Activated CD4-positive, alpha-beta T cell treated with anti-CD3 and anti-CD28 coated beads, Interleukin-2, amount 10 ng/mL, durations not matched to agents 7 days and 5 days (primary cell): ENCODE results near the gene SEMA5B. TPM values are rescaled to one million over a fixed set of nuclear protein-coding genes. Genes with fewer than 3 reads are reported as not detected.

Experiments used
- CTCF ChIA-PET: fragments of 350-600 bp; sonication (Branson Sonifier 250); formaldehyde crosslinking; loops from one replicate; lab custom pipeline; 2021; ENCODE audit warnings: antibody characterized with exemption; lab: Charles Lee
- POLR2A ChIA-PET: fragments of 350-600 bp; sonication (Branson Sonifier 250); formaldehyde crosslinking; loops from one replicate; lab custom pipeline; 2021; ENCODE audit warnings: antibody characterized with exemption; lab: Charles Lee
- DNase-seq: peaks from one replicate; pipeline ENCODE4 v3.0.0-alpha.2; 2020
- H3K27ac Mint-ChIP-seq: one replicate; pipeline ENCODE4 v1.8.0; 2021; ENCODE audit warnings: mild to moderate bottlenecking, moderate library complexity, mixed read lengths
- H3K27me3 Mint-ChIP-seq: one replicate; pipeline ENCODE4 v1.8.0; 2021; ENCODE audit warnings: mixed read lengths
- H3K36me3 Mint-ChIP-seq: one replicate; pipeline ENCODE4 v1.8.0; 2021; ENCODE audit warnings: low read depth, mixed read lengths
- H3K4me1 Mint-ChIP-seq: one replicate; pipeline ENCODE4 v1.8.0; 2021; ENCODE audit warnings: mixed read lengths
- H3K4me3 Mint-ChIP-seq: one replicate; pipeline ENCODE4 v1.8.0; 2021; ENCODE audit warnings: mild to moderate bottlenecking, moderate library complexity, mixed read lengths
- H3K9me3 Mint-ChIP-seq: one replicate; pipeline ENCODE4 v1.8.0; 2021; ENCODE audit warnings: mixed read lengths
- total RNA-seq, 2 experiments: library from RNA; stranded (reverse); gene quantifications; one replicate each; pipeline ENCODE4 v1.2.3, GENCODE V29; 2021

SEMA5B gene
- total RNA-seq, 2 experiments from 2014 or later = not detected

GRCh38 chr3:122890077-122890719, 137.4 kb downstream of the SEMA5B start:
- H3K27ac Mint-ChIP-seq = peak overlapping the region; percentile 12
- H3K4me3 Mint-ChIP-seq = no peak overlapping the region
- ChIA-PET POLR2A (no interaction called here), CTCF (interaction anchor here (0.7 to 1.2 kb wide), 2 partner anchors 53 to 78 kb away, joined by 3 to 4 read pairs; no protein-coding TSS in a partner anchor)
- H3K36me3 Mint-ChIP-seq = no peaks in the 10 kb centered on the region
- peaks cover 2% of the 10 kb centered on the region for H3K27me3 Mint-ChIP-seq
- DNase-seq = peak; percentile 29
- H3K4me1 Mint-ChIP-seq = peaks cover 32% of the 10 kb centered on the region
- H3K9me3 Mint-ChIP-seq = no peaks in the 10 kb centered on the region

GRCh38 chr3:122886946-122887345, 140.6 kb downstream of the SEMA5B start:
- Mint-ChIP-seq H3K27ac (no peak overlapping the region), H3K27me3 (no peaks in the 10 kb centered on the region), H3K4me3 (no peak overlapping the region), H3K4me1 (peaks cover 16% of the 10 kb centered on the region), H3K9me3 (no peaks in the 10 kb centered on the region), H3K36me3 (no peaks in the 10 kb centered on the region)
- CTCF ChIA-PET = interaction anchor here (0.6 kb wide), 1 partner anchor 12 kb away, joined by 4 read pairs; no protein-coding TSS in a partner anchor
- POLR2A ChIA-PET = no interaction called here
- no peak for DNase-seq

GRCh38 chr3:122886251-122886650, 141.3 kb downstream of the SEMA5B start:
- Mint-ChIP-seq H3K36me3 (no peaks in the 10 kb centered on the region), H3K9me3 (no peaks in the 10 kb centered on the region), H3K27me3 (no peaks in the 10 kb centered on the region), H3K4me3 (no peak overlapping the region), H3K4me1 (peaks cover 16% of the 10 kb centered on the region), H3K27ac (no peak overlapping the region)
- CTCF ChIA-PET = interaction anchor here (0.5 to 1.1 kb wide), 2 partner anchors 19 to 54 kb away, joined by 3 to 4 read pairs; no protein-coding TSS in a partner anchor
- POLR2A ChIA-PET = no interaction called here
- no peak for DNase-seq

- no peaks in the 10 kb centered on the region for H3K36me3 Mint-ChIP-seq
- no peak overlapping the region for H3K4me3 Mint-ChIP-seq
- no peak overlapping the region for H3K27ac Mint-ChIP-seq
- POLR2A ChIA-PET = no interaction called here
- CTCF ChIA-PET = no interaction called here
- H3K4me1 Mint-ChIP-seq = peaks cover 2% of the 10 kb centered on the region
- no peaks in the 10 kb centered on the region for H3K9me3 Mint-ChIP-seq
- no peak for DNase-seq
- H3K27me3 Mint-ChIP-seq = no peaks in the 10 kb centered on the region
Measured at GRCh38 chr3:122882361-122882947, 145.1 kb downstream of the SEMA5B start.

- H3K4me1 Mint-ChIP-seq = peaks cover 7% of the 10 kb centered on the region
- POLR2A ChIA-PET = no interaction called here
- H3K9me3 Mint-ChIP-seq = peaks cover under 1% of the 10 kb centered on the region
- no peak overlapping the region for H3K27ac Mint-ChIP-seq
- peaks cover under 1% of the 10 kb centered on the region for H3K36me3 Mint-ChIP-seq
- no peaks in the 10 kb centered on the region for H3K27me3 Mint-ChIP-seq
- CTCF ChIA-PET = no interaction called here
- no peak for DNase-seq
- no peak overlapping the region for H3K4me3 Mint-ChIP-seq
Measured at GRCh38 chr3:122880624-122881023, 146.9 kb downstream of the SEMA5B start.

GRCh38 chr3:122880173-122880572, 147.4 kb downstream of the SEMA5B start:
- Mint-ChIP-seq H3K9me3 (peaks cover 2% of the 10 kb centered on the region), H3K36me3 (peaks cover 5% of the 10 kb centered on the region), H3K27ac (no peak overlapping the region), H3K4me1 (peaks cover 11% of the 10 kb centered on the region), H3K4me3 (no peak overlapping the region), H3K27me3 (no peaks in the 10 kb centered on the region)
- ChIA-PET POLR2A (no interaction called here), CTCF (no interaction called here)
- no peak for DNase-seq

GRCh38 chr3:122875547-122876127, 151.9 kb downstream of the SEMA5B start:
- H3K27me3 Mint-ChIP-seq = no peaks in the 10 kb centered on the region

GRCh38 chr3:122873741-122874515, 153.6 kb downstream of the SEMA5B start:
- no peak overlapping the region for H3K4me3 Mint-ChIP-seq
- CTCF ChIA-PET = no interaction called here
- no peaks in the 10 kb centered on the region for H3K27me3 Mint-ChIP-seq
- H3K9me3 Mint-ChIP-seq = peaks cover 5% of the 10 kb centered on the region
- H3K36me3 Mint-ChIP-seq = peaks cover 11% of the 10 kb centered on the region
- no peak overlapping the region for H3K27ac Mint-ChIP-seq
- POLR2A ChIA-PET = no interaction called here
- DNase-seq = no peak
- peaks cover 16% of the 10 kb centered on the region for H3K4me1 Mint-ChIP-seq

More at GRCh38 chr3:122875547-122876127, 151.9 kb downstream of the SEMA5B start:
- peaks cover 11% of the 10 kb centered on the region for H3K36me3 Mint-ChIP-seq
- ChIA-PET POLR2A (no interaction called here), CTCF (interaction anchor here (0.6 kb wide), 1 partner anchor 12 kb away, joined by 4 read pairs; no protein-coding TSS in a partner anchor)
- DNase-seq = no peak
- peaks cover 5% of the 10 kb centered on the region for H3K9me3 Mint-ChIP-seq
- H3K4me1 Mint-ChIP-seq = peaks cover 16% of the 10 kb centered on the region
- no peak overlapping the region for H3K4me3 Mint-ChIP-seq
- no peak overlapping the region for H3K27ac Mint-ChIP-seq

- H3K4me1 Mint-ChIP-seq = no peaks in the 10 kb centered on the region
- ChIA-PET POLR2A (no interaction called here), CTCF (interaction anchor here (0.5 kb wide), 1 partner anchor 349 kb away, joined by 4 read pairs; no protein-coding TSS in a partner anchor)
- no peak for DNase-seq
- H3K27me3 Mint-ChIP-seq = no peaks in the 10 kb centered on the region
- H3K27ac Mint-ChIP-seq = no peak overlapping the region
- H3K4me3 Mint-ChIP-seq = no peak overlapping the region
- H3K36me3 Mint-ChIP-seq = no peaks in the 10 kb centered on the region
- H3K9me3 Mint-ChIP-seq = no peaks in the 10 kb centered on the region
Measured at GRCh38 chr3:122868322-122868721, 159.2 kb downstream of the SEMA5B start.

- Mint-ChIP-seq H3K4me1 (no peaks in the 10 kb centered on the region), H3K36me3 (no peaks in the 10 kb centered on the region), H3K9me3 (no peaks in the 10 kb centered on the region), H3K27ac (no peak overlapping the region), H3K4me3 (no peak overlapping the region), H3K27me3 (no peaks in the 10 kb centered on the region)
- DNase-seq = no peak
- ChIA-PET CTCF (no interaction called here), POLR2A (no interaction called here)
Measured at GRCh38 chr3:122864498-122864897, 163.1 kb downstream of the SEMA5B start.

- Mint-ChIP-seq H3K36me3 (no peaks in the 10 kb centered on the region), H3K9me3 (no peaks in the 10 kb centered on the region), H3K4me3 (no peak overlapping the region), H3K4me1 (no peaks in the 10 kb centered on the region), H3K27me3 (no peaks in the 10 kb centered on the region), H3K27ac (no peak overlapping the region)
- ChIA-PET CTCF (no interaction called here), POLR2A (no interaction called here)
- DNase-seq = no peak
Measured at GRCh38 chr3:122862381-122862780, 165.2 kb downstream of the SEMA5B start.
